Measurements from ENCODE around the gene DNAJC5. TPM values are rescaled to one million over a fixed set of nuclear protein-coding genes. Genes with fewer than 3 reads are reported as not detected.
"Not testable (repeated sequence)": the region's sequence is repeated elsewhere in the genome, so short reads cannot be mapped to it uniquely, and the experiment has no call there.

DNAJC5 gene
- total RNA-seq, 2 experiments from 2014 or later: 32.2 to 32.5 TPM

DNA sequence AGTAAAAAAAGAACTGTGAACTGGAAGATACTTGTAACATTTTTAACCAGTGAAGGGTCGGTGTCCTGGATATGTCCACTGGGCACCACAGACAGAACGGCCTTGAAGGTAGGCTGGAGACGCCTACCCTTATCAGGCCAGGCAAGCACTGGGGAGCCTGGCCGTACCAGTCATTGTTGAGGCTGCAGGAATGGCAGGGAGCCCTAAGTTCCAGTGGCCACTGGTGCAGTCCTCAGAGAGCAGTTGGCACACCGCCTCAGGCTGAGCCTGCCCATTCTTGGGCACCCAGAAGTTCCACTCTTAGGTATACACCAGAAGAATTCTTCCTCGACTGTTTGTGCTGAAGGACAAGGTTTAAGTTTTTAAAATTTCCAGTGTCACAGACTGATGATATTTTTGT is 20.5 kb downstream of the DNAJC5 start:
- Mint-ChIP-seq H3K27ac (no peak overlapping the region), H3K4me1 (ENCODE audit: low read depth) (peaks cover 15% of the 10 kb centered on the region), H3K9me3 (no peaks in the 10 kb centered on the region), H3K4me3 (no peak overlapping the region), H3K27me3 (no peaks in the 10 kb centered on the region), H3K36me3 (ENCODE audit: low read depth) (peaks cover 17% of the 10 kb centered on the region)
- CTCF ChIA-PET: no interaction called here
- ATAC-seq (no peak), DNase-seq (no peak)
- POLR2A ChIA-PET: interaction anchor here (0.8 kb wide), 1 partner anchor 10 kb away, joined by 3 read pairs; no protein-coding TSS in a partner anchor
- TF ChIP-seq, protein P1, sequence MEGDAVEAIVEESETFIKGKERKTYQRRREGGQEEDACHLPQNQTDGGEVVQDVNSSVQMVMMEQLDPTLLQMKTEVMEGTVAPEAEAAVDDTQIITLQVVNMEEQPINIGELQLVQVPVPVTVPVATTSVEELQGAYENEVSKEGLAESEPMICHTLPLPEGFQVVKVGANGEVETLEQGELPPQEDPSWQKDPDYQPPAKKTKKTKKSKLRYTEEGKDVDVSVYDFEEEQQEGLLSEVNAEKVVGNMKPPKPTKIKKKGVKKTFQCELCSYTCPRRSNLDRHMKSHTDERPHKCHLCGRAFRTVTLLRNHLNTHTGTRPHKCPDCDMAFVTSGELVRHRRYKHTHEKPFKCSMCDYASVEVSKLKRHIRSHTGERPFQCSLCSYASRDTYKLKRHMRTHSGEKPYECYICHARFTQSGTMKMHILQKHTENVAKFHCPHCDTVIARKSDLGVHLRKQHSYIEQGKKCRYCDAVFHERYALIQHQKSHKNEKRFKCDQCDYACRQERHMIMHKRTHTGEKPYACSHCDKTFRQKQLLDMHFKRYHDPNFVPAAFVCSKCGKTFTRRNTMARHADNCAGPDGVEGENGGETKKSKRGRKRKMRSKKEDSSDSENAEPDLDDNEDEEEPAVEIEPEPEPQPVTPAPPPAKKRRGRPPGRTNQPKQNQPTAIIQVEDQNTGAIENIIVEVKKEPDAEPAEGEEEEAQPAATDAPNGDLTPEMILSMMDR (IDR thresholded peaks at IDR 0.05): no peak
- intact Hi-C loops (cut with micrococcal nuclease): no loop called here

DNA sequence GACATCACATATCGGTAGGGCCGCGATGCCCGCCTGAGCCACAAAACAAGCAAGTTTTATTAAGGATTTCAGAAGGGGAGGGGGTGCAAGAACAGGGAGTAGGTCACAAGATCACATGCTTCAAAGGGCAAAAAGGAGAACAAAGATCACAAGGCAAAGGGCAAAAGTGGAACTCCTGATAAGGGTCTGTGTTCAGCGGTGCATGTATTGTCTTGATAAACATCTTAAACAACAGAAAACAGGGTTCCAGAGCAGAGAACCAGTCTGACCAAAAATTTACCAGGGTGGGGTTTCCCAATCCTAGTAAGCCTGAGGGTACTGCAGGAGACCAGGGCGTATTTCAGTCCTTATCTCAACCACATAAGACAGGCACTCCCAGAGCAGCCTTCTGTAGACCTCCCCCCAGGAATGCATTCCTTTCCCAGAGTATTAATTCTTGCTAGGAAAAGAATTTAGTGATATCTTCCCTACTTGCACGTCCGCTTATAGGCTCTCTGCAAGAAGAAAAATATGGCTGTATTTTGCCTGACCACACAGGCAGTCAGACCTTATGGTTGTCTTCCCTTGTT is 21.5 kb downstream of the DNAJC5 start:
- POLR2A ChIA-PET; ATAC-seq; H3K9me3 Mint-ChIP-seq; H3K27me3 Mint-ChIP-seq; H3K27ac Mint-ChIP-seq; intact Hi-C loops (cut with micrococcal nuclease); H3K4me3 Mint-ChIP-seq; H3K4me1 Mint-ChIP-seq (ENCODE audit: low read depth); CTCF ChIA-PET; DNase-seq: not testable (repeated sequence)
- peaks cover 17% of the 10 kb centered on the region for H3K36me3 Mint-ChIP-seq (ENCODE audit: low read depth)

DNA sequence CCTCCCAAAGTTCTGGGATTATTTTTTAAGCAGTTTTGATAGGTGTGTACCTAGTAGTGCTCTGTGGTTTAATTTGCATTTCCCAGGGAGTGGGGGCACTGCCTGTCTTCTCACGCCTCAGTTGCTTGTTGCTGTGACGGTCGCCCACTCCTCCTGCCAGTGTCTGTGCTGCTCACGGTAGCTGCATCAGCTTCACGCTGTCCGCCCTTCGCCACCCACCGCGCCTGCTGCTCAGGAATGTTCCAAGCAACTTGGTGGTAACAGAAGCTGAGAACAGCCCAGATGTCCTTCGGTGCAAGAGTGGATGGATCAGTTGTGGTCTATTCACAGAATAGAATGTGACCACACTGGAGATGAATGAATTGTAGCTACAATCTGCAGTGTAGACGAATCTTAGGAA is 22.9 kb downstream of the DNAJC5 start:
- TF ChIP-seq, protein P1 (IDR thresholded peaks at IDR 0.05): no peak
- H3K4me3 Mint-ChIP-seq: no peak overlapping the region
- ChIA-PET POLR2A (no interaction called here), CTCF (interaction anchor here (0.7 to 2.3 kb wide), 4 partner anchors 8 to 56 kb away, joined by 3 to 7 read pairs (median 3); no protein-coding TSS in a partner anchor)
- H3K9me3 Mint-ChIP-seq: no peaks in the 10 kb centered on the region
- H3K27me3 Mint-ChIP-seq: no peaks in the 10 kb centered on the region
- peaks cover 7% of the 10 kb centered on the region for H3K4me1 Mint-ChIP-seq (ENCODE audit: low read depth)
- intact Hi-C loops (cut with micrococcal nuclease): no loop called here
- DNase-seq (no peak), ATAC-seq (no peak)
- peaks cover 17% of the 10 kb centered on the region for H3K36me3 Mint-ChIP-seq (ENCODE audit: low read depth)
- no peak overlapping the region for H3K27ac Mint-ChIP-seq

DNA sequence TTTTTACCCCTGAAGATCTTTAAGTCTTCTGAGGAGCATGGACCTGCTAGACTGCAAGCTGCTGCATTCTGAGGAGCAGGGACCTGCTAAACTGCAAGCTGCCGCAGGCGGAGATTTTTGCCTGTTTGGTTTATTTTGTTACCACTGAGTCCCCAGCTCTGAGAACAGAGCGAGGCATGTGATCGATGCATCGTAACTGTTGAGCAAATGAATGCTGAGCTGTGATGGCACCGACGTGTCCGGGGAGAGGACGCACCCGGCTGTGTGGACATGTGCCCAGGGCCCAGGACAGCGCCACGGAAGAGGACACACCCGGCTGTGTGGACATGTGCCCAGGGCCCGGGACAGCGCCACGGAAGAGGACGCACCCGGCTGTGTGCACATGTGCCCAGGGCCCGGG is 24.2 kb downstream of the DNAJC5 start:
- Mint-ChIP-seq H3K9me3 (no peaks in the 10 kb centered on the region), H3K27ac (no peak overlapping the region), H3K36me3 (ENCODE audit: low read depth) (peaks cover 17% of the 10 kb centered on the region), H3K4me3 (no peak overlapping the region), H3K27me3 (no peaks in the 10 kb centered on the region), H3K4me1 (ENCODE audit: low read depth) (peaks cover 5% of the 10 kb centered on the region)
- ATAC-seq (no peak), DNase-seq (no peak)
- TF ChIP-seq, protein P1 (IDR thresholded peaks at IDR 0.05): no peak
- intact Hi-C loops (cut with micrococcal nuclease): no loop called here
- ChIA-PET CTCF (interaction anchor here (1.0 to 2.3 kb wide), 2 partner anchors 9 to 54 kb away, joined by 3 to 7 read pairs; no protein-coding TSS in a partner anchor), POLR2A (no interaction called here)

DNA sequence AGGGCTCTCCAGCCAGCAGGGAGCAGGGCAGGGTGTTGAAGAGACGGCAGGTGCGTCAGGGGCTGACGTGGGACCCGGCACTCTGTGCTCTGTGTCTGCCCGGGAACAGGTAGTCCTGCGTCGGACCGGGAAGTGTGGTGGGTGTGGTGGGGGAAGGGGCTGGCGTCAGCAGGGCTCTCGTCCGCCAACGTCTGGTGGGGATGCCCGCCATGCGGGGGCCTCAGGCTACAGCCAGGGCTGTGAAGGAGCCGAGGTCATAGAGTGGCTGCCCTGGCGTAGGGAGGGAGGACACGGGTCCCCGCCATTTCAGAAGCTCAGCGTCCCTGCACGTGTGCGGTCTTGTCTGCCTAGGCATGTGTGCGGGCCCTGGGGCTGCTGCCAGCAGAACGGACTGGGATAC is 25.3 kb downstream of the DNAJC5 start:
- POLR2A ChIA-PET: no interaction called here
- H3K4me3 Mint-ChIP-seq: no peak overlapping the region
- intact Hi-C loops (cut with micrococcal nuclease): no loop called here

More for the DNA sequence above, 25.3 kb downstream of the DNAJC5 start:
- TF ChIP-seq, protein P1 (IDR thresholded peaks at IDR 0.05): no peak
- DNase-seq (no peak), ATAC-seq (no peak)
- CTCF ChIA-PET: no interaction called here
- peaks cover 2% of the 10 kb centered on the region for H3K4me1 Mint-ChIP-seq (ENCODE audit: low read depth)
- peaks cover 13% of the 10 kb centered on the region for H3K36me3 Mint-ChIP-seq (ENCODE audit: low read depth)
- H3K9me3 Mint-ChIP-seq: no peaks in the 10 kb centered on the region
- H3K27me3 Mint-ChIP-seq: no peaks in the 10 kb centered on the region
- no peak overlapping the region for H3K27ac Mint-ChIP-seq

Measured in activated CD8-positive, alpha-beta T cell treated with anti-CD3 and anti-CD28 coated beads for 36 hours (primary cell).